ENCODE measurements around the gene MRPL39.

DNA sequence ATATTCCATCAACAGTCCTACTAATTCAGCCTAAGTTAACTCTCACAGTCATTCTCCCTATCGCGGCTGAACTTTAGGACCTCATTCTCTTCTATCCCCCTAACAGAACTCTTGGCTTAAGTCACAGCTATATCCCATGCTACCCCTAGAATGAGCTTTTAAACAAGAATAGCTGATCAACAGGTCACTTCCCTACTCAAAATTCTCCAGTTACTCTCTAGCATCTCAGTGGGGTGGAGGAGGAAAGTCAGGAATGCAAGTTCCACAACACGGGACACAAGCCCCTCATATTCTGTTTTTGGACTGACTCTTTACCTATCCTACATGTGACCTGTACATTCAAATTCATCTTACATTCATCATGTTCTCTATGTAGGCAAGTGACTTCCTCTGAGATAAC is 21.0 kb downstream of the MRPL39 start:
- TF ChIP-seq, protein P1, sequence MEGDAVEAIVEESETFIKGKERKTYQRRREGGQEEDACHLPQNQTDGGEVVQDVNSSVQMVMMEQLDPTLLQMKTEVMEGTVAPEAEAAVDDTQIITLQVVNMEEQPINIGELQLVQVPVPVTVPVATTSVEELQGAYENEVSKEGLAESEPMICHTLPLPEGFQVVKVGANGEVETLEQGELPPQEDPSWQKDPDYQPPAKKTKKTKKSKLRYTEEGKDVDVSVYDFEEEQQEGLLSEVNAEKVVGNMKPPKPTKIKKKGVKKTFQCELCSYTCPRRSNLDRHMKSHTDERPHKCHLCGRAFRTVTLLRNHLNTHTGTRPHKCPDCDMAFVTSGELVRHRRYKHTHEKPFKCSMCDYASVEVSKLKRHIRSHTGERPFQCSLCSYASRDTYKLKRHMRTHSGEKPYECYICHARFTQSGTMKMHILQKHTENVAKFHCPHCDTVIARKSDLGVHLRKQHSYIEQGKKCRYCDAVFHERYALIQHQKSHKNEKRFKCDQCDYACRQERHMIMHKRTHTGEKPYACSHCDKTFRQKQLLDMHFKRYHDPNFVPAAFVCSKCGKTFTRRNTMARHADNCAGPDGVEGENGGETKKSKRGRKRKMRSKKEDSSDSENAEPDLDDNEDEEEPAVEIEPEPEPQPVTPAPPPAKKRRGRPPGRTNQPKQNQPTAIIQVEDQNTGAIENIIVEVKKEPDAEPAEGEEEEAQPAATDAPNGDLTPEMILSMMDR (IDR thresholded peaks at IDR 0.05): no peak
- no peak for TF ChIP-seq POLR2A (IDR thresholded peaks at IDR 0.05)
